GM21529 (cell line): ENCODE data around the gene HYI.
"Not testable (repeated sequence)": the region's sequence is repeated elsewhere in the genome, so short reads cannot be mapped to it uniquely, and the experiment has no call there.

Experiments used
- ATAC-seq: cut with Tn5 transposase; IDR thresholded peaks from one replicate; pipeline ENCODE4 v1.9.1; 2021; ENCODE audit not compliant: unreplicated experiment

HYI gene

GRCh38 chr1:43432171-43432860 lies 21.4 kb downstream of the HYI start:
- no peak for ATAC-seq

DNA sequence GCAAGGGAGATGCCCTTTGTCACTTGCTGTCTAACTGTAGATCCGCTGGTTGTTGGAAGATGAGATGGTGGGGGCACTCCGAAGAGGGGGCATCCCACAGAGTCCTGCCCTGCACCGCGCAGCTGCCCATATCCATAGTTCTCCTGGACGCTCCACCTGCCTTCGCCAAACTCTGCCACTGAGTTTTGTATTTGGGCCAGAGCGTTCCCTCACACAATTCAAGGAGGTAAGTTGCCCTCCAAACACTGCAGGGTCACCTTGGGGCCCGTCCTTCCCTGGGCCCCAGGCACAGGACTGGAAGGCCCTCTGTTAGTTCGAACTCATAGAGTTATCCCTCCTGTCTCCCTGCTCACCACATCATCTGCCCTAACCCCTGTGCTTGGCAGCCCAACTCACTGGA lies 22.1 kb downstream of the HYI start:
- ATAC-seq = no peak

GRCh38 chr1:43430831-43431230 lies 22.9 kb downstream of the HYI start:
- no peak for ATAC-seq

- no peak for ATAC-seq
Measured at GRCh38 chr1:43427941-43428340, 25.8 kb downstream of the HYI start.

GRCh38 chr1:43427524-43427923 lies 26.2 kb downstream of the HYI start:
- ATAC-seq = no peak

- no peak for ATAC-seq
Measured at GRCh38 chr1:43426221-43426620, 27.5 kb downstream of the HYI start.

- no peak for ATAC-seq
Measured at GRCh38 chr1:43425045-43425444, 28.7 kb downstream of the HYI start.

- no peak for ATAC-seq
Measured at GRCh38 chr1:43423672-43424550, 29.8 kb downstream of the HYI start.

DNA sequence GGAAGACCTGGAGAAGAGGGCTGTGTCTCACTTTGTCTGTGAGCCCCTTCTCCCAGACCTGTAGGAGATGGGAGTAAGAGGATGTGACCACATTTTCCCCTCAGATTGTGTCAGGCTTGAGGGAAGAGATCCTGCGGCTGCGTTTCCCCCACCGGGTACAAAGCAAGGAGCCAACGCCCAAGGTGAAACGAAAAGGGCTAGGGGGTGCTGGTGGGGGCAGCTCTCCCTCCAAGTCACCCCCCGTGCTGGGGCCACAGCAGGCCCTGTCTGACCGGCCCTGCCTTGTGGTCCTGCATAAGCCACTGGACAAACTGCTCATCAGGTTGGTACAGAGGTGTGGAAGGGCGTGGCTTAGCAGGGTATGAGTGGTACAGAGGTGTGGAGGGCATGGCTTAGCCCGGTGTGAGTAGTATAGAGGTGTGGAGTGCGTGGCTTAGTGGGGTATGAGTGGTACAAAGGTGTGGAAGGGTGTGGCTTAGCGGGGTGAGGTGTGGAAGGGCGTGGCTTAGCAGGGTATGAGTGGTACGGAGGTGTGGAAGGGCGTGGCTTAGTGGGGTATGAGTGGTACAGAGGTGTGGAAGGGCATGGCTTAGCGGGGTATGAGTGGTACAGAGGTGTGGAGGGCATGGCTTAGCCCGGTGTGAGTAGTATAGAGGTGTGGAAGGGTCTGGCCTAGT lies 30.6 kb downstream of the HYI start:
- no peak for ATAC-seq

- no peak for ATAC-seq
Measured at GRCh38 chr1:43421976-43422750, 31.6 kb downstream of the HYI start.

DNA sequence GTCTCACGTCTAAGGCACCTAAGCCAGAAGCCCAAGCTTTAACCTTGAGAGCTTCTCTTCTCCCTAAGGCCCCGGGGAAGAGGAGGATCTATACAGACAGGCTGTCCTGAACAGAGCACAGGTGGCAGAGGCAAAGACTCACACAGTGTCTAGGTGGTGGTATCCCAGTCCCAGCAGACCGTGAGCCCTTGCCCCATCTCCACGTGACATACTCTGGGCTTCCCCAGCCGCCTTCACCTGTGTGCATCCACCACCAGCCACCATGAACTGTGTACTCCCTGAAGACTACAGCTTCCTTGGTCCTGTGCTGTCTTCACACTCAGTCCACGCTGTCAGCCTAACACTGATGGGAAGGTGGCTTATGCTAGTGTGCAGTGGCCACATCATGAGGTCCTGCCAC lies 32.3 kb downstream of the HYI start:
- ATAC-seq = no peak

- no peak for ATAC-seq
Measured at GRCh38 chr1:43420874-43421273, 32.9 kb downstream of the HYI start.

- no peak for ATAC-seq
Measured at GRCh38 chr1:43419627-43420425, 33.9 kb downstream of the HYI start.

DNA sequence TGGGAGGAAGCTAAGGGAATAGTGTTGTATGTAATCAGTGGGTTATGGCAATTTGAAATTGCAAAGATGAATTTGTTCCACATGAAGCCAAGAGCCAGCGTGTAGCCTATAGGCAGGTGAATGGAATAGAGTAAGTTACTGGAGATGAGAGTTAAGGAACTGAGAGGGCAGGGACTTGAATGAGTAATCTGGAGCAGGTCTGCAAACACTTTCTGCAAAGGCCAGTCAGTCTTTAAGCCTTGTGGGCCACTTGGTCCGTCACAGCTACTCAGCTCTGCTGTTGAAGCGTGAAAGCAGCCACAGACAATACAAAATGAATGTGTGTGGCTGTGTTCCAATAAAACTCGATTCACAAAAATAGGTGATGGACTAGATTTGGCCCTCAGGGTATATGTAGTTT lies 34.9 kb downstream of the HYI start:
- peak; percentile 61 for ATAC-seq

DNA sequence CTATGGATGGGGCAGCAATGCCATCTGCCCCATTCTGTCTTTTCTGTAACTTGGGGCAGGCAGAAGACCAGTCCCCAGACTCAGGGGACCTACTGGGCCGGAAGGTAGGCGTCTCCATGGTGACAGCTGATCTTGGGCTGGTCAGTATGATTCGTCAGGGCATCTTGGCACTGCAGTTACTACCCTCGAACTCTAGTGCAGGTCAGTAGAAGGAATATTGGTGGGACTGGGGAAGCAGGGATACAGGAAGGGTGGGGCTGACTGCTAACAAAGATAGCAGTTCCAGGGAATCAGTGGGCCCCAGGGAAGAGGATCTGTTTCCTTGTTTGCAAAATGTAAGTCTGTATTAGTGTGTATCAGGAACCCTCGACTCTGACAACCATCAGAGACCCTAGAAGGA lies 37.8 kb downstream of the HYI start:
- no peak for ATAC-seq

GRCh38 chr1:43414634-43415223 lies 39.0 kb downstream of the HYI start:
- no peak for ATAC-seq

- ATAC-seq = not testable (repeated sequence)
Measured at GRCh38 chr1:43413426-43413825, 40.3 kb downstream of the HYI start.

GRCh38 chr1:43410571-43410970 lies 43.2 kb downstream of the HYI start:
- no peak for ATAC-seq

DNA sequence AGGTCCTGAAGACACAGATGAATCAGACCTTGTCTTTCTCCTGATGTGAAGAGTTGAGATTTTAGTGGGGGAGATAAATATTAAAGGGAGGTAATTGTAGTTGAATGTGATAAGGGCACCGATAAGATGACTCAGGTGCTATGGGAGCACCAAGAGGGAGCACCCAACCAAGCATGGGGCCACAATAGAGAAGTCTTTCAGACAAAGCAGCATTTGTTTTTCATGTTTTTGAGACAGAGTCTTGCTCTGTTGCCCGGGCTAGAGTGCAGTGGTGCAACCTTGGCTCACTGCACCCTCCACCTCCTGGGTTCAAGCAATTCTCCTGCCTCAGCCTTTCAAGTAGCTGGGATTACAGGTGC lies 47.9 kb downstream of the HYI start:
- no peak for ATAC-seq
